WTC11 (cell line): Measurements from ENCODE around the gene GANAB. TPM values are rescaled to one million over a fixed set of nuclear protein-coding genes. Genes with fewer than 3 reads are reported as not detected.

Source experiments
- ATAC-seq: fragments of 200-7000 bp; cut with Tn5 transposase; 2 replicates; pipeline ENCODE4 v1.10.0; 2021; ENCODE audit warnings: mild to moderate bottlenecking, moderate library complexity
- CTCF ChIA-PET: fragments of 300-600 bp; sonication (Branson Sonifier 250); formaldehyde crosslinking; loops from one replicate; lab custom pipeline; 2021; ENCODE audit warnings: antibody characterized with exemption; lab: Charles Lee
- POLR2A ChIA-PET: fragments of 350-600 bp; sonication (Branson Sonifier 250); formaldehyde crosslinking; loops from one replicate; lab custom pipeline; 2021; ENCODE audit warnings: antibody characterized with exemption; lab: Charles Lee
- DNase-seq: peaks from one replicate; pipeline ENCODE4 v3.0.0; 2021; ENCODE audit warnings: low spot score
- H3K27ac Mint-ChIP-seq: 2 replicates; pipeline ENCODE4 v1.8.0; 2021; ENCODE audit warnings: mixed read lengths
- H3K27me3 Mint-ChIP-seq: 2 replicates; pipeline ENCODE4 v1.8.0; 2021; ENCODE audit warnings: low read depth, mild to moderate bottlenecking, moderate library complexity, mixed read lengths
- H3K36me3 Mint-ChIP-seq: 2 replicates; pipeline ENCODE4 v1.8.0; 2021; ENCODE audit warnings: mixed read lengths
- H3K4me1 Mint-ChIP-seq: 2 replicates; pipeline ENCODE4 v1.8.0; 2022; ENCODE audit warnings: mixed read lengths
- H3K4me3 Mint-ChIP-seq: 2 replicates; pipeline ENCODE4 v1.8.0; 2021; ENCODE audit warnings: mild to moderate bottlenecking, moderate library complexity, mixed read lengths
- H3K9me3 Mint-ChIP-seq: 2 replicates; pipeline ENCODE4 v1.8.0; 2021; ENCODE audit warnings: mixed read lengths
- AR ChIP-seq: fragments of 250-450 bp; sonication (Bioruptor Pico); IDR thresholded peaks from 2 replicates; pipeline ENCODE4 v1.9.0; 2021; ENCODE audit warnings: mild to moderate bottlenecking
- E2F4 ChIP-seq: sonication (generic); formaldehyde crosslinking; IDR thresholded peaks from 2 replicates; pipeline ENCODE4 v1.8.1; 2022; ENCODE audit warnings: low read depth, mild to moderate bottlenecking, moderate library complexity, missing genetic modification reagents, borderline replicate concordance
- ESRRA ChIP-seq: sonication (generic); formaldehyde crosslinking; IDR thresholded peaks from 2 replicates; pipeline ENCODE4 v1.8.1; 2022; ENCODE audit warnings: mild to moderate bottlenecking, missing genetic modification reagents, borderline replicate concordance
- ETV6 ChIP-seq: sonication (generic); formaldehyde crosslinking; IDR thresholded peaks from 2 replicates; pipeline ENCODE4 v1.8.1; 2022; ENCODE audit warnings: mild to moderate bottlenecking, missing genetic modification reagents
- FOXJ3 ChIP-seq: sonication (generic); formaldehyde crosslinking; IDR thresholded peaks from 2 replicates; pipeline ENCODE4 v1.9.0; 2021; ENCODE audit warnings: missing genetic modification reagents, mild to moderate bottlenecking, borderline replicate concordance
- FOXK1 ChIP-seq: sonication (generic); formaldehyde crosslinking; IDR thresholded peaks from 2 replicates; pipeline ENCODE4 v1.8.0; 2022; ENCODE audit warnings: mild to moderate bottlenecking, moderate library complexity, missing genetic modification reagents
- GABPB1 ChIP-seq: sonication (generic); formaldehyde crosslinking; IDR thresholded peaks from 2 replicates; pipeline ENCODE4 v1.8.1; 2023; ENCODE audit warnings: mild to moderate bottlenecking, missing genetic modification reagents
- MAX ChIP-seq: sonication (generic); formaldehyde crosslinking; IDR thresholded peaks from 2 replicates; pipeline ENCODE4 v1.8.0; 2022; ENCODE audit warnings: mild to moderate bottlenecking, missing genetic modification reagents
- NFATC4 ChIP-seq: fragments of 250-450 bp; sonication (Bioruptor Pico); IDR thresholded peaks from 2 replicates; pipeline ENCODE4 v1.9.0; 2021; ENCODE audit warnings: mild to moderate bottlenecking
- NFE2L1 ChIP-seq: sonication (generic); formaldehyde crosslinking; IDR thresholded peaks from 2 replicates; pipeline ENCODE4 v1.8.1; 2023; ENCODE audit warnings: missing genetic modification reagents
- NFYB ChIP-seq: sonication (generic); formaldehyde crosslinking; conservative IDR thresholded peaks from 2 replicates; pipeline ENCODE4 v1.8.0; 2022; ENCODE audit warnings: low read depth, missing genetic modification reagents
- SP1 ChIP-seq: sonication (generic); formaldehyde crosslinking; conservative IDR thresholded peaks from 2 replicates; pipeline ENCODE4 v1.8.1; 2022; ENCODE audit warnings: missing genetic modification reagents
- TCF7 ChIP-seq: sonication (generic); formaldehyde crosslinking; IDR thresholded peaks from 2 replicates; pipeline ENCODE4 v1.8.0; 2022; ENCODE audit warnings: mild to moderate bottlenecking, low read depth, missing genetic modification reagents, moderate library complexity
- ZNF416 ChIP-seq: fragments of 250-450 bp; sonication (Bioruptor Pico); IDR thresholded peaks from 2 replicates; pipeline ENCODE4 v1.9.0; 2021; ENCODE audit warnings: mild to moderate bottlenecking, inconsistent platforms
- ZNF423 ChIP-seq: fragments of 250-450 bp; sonication (Bioruptor Pico); IDR thresholded peaks from 2 replicates; pipeline ENCODE4 v2.1.2; 2022; ENCODE audit warnings: mild to moderate bottlenecking, moderate library complexity
- ZNF532 ChIP-seq: fragments of 250-450 bp; sonication (Bioruptor Pico); IDR thresholded peaks from 2 replicates; pipeline ENCODE4 v1.9.0; 2021; ENCODE audit warnings: mild to moderate bottlenecking, borderline replicate concordance
- ZSCAN18 ChIP-seq: fragments of 250-450 bp; sonication (Bioruptor Pico); IDR thresholded peaks from 2 replicates; pipeline ENCODE4 v2.1.2; 2022; ENCODE audit warnings: mild to moderate bottlenecking, moderate library complexity
- total RNA-seq: library from RNA; stranded (reverse); gene quantifications from 3 replicates; pipeline ENCODE4 v1.2.3, GENCODE V29; 2021

GANAB gene
- total RNA-seq, 1 experiment from 2014 or later, result 327 TPM

- H3K27me3 Mint-ChIP-seq, result peaks cover 19% of the 10 kb centered on the region
- DNase-seq (peak; percentile 94), ATAC-seq (peak; percentile 60)
- H3K27ac Mint-ChIP-seq, result peak overlapping the region; percentile 34; the same call in 1 of the 2 replicates
- peak overlapping the region; percentile 69 for H3K4me3 Mint-ChIP-seq
- H3K9me3 Mint-ChIP-seq, result no peaks in the 10 kb centered on the region
- peaks cover 32% of the 10 kb centered on the region for H3K4me1 Mint-ChIP-seq
- ChIA-PET POLR2A (interaction anchor here (0.6 to 3.1 kb wide), 4 partner anchors 7 to 108 kb away, joined by 3 to 53 read pairs (median 6); partner anchors contain the start of genes C11orf98, CSKMT, GNG3 and TUT1), CTCF (interaction anchor here (0.6 to 1.3 kb wide), 4 partner anchors 8 to 174 kb away, joined by 3 to 7 read pairs (median 4); partner anchors contain the start of gene EML3)
- H3K36me3 Mint-ChIP-seq, result peaks cover 58% of the 10 kb centered on the region
- TF ChIP-seq FOXK1 (peak; percentile 34; the same call in 1 of the 2 replicates), SP1 (peak; percentile 72), ETV6 (CRISPR knock-in tag) (0 out of 2 replicates have a peak, but pooled peaks have one; percentile 13), FOXJ3 (no peak), MAX (no peak), NFYB (CRISPR knock-in tag) (peak; percentile 44)
Observed at GRCh38 chr11:62599069-62599696, 47.2 kb downstream of the GANAB start.

GRCh38 chr11:62595124-62595523 lies 51.3 kb downstream of the GANAB start:
- Mint-ChIP-seq H3K36me3 (peaks cover 61% of the 10 kb centered on the region), H3K27ac (no peak overlapping the region), H3K4me3 (no peak overlapping the region), H3K4me1 (peaks cover 32% of the 10 kb centered on the region), H3K9me3 (no peaks in the 10 kb centered on the region), H3K27me3 (no peaks in the 10 kb centered on the region; the same call in 1 of the 2 replicates)
- ChIA-PET POLR2A (no interaction called here), CTCF (no interaction called here)
- ATAC-seq (no peak), DNase-seq (no peak)
- TF ChIP-seq TCF7 (CRISPR knock-in tag) (no peak), NFYB (CRISPR knock-in tag) (no peak), ZSCAN18 (CRISPR knock-in tag) (no peak), E2F4 (no peak)

GRCh38 chr11:62593434-62594044 lies 52.9 kb downstream of the GANAB start:
- Mint-ChIP-seq H3K4me3 (peak overlapping the region; percentile 55), H3K9me3 (no peaks in the 10 kb centered on the region), H3K27me3 (no peaks in the 10 kb centered on the region; the same call in 1 of the 2 replicates), H3K27ac (peak overlapping the region; percentile 82), H3K4me1 (peaks cover 19% of the 10 kb centered on the region), H3K36me3 (peaks cover 54% of the 10 kb centered on the region)
- peak; percentile 34 for ATAC-seq
- CTCF ChIA-PET, result interaction anchor here (0.6 to 4.5 kb wide), 14 partner anchors 11 to 897 kb away, joined by 3 to 74 read pairs (median 6); partner anchors contain the start of genes B3GAT3, C11orf98, CSKMT and EEF1G
- DNase-seq, result peak; percentile 89
- POLR2A ChIA-PET, result interaction anchor here (1.0 to 3.1 kb wide), 3 partner anchors 7 to 71 kb away, joined by 4 to 53 read pairs (median 5); partner anchors contain the start of genes B3GAT3, C11orf98, CSKMT and MTA2
- no peak for TF ChIP-seq ESRRA (CRISPR knock-in tag)
- no peak for TF ChIP-seq GABPB1 (CRISPR knock-in tag)
- TF ChIP-seq AR, result no peak
- TF ChIP-seq NFE2L1 (CRISPR knock-in tag), result no peak
- TF ChIP-seq MAX, result 0 out of 2 replicates have a peak, but pooled peaks have one; percentile 15
- TF ChIP-seq ZNF416, result no peak
- no peak for TF ChIP-seq ZNF532
- TF ChIP-seq NFATC4 (CRISPR knock-in tag), result no peak
- TF ChIP-seq ZNF423 (CRISPR knock-in tag), result no peak
- TF ChIP-seq SP1, result 0 out of 2 replicates have a peak, but pooled peaks have one; percentile 20
